Endothelial cell of umbilical vein (primary cell): Measurements from ENCODE around the gene SNRPF. TPM values are rescaled to one million over a fixed set of nuclear protein-coding genes. Genes with fewer than 3 reads are reported as not detected.

Source experiments
- BruUV-seq: library from RNA; stranded (reverse); fragments of 400-500 nt; replicated peaks from 2 replicates; lab custom pipeline; 2021; lab: Mats Ljungman, UMichigan
- CTCF ChIA-PET: fragments of 300-600, 350-600 bp; sonication (Branson Sonifier 250); formaldehyde crosslinking; loops from one replicate; lab custom pipeline; 2021; ENCODE audit warnings: antibody characterized with exemption, inconsistent platforms; lab: Charles Lee
- POLR2A ChIA-PET: fragments of 300-600, 350-600 bp; sonication (Branson Sonifier 250); formaldehyde crosslinking; loops from one replicate; lab custom pipeline; 2021; ENCODE audit warnings: antibody characterized with exemption, inconsistent platforms; lab: Charles Lee
- DNase-seq: peaks from one replicate; pipeline ENCODE4 v3.0.0-alpha.2; 2011; ENCODE audit warnings: low read depth, low spot score
- FAIRE-seq: peaks from 2 replicates; lab custom pipeline; 2011; peaks lifted over from hg19 to GRCh38; lab: Jason Lieb, UNC
- H2AFZ ChIP-seq: 2 replicates; pipeline ENCODE4 v1.6.0; 2012; ENCODE audit warnings: low read depth, low read length, control low read depth, inconsistent platforms
- H3K27ac ChIP-seq: 2 replicates; pipeline ENCODE4 v1.5.1; 2011; ENCODE audit warnings: low read depth, mild to moderate bottlenecking, control low read depth, low read length, moderate library complexity; ENCODE audit not compliant: insufficient read depth
- H3K27me3 ChIP-seq, 2 experiments: 2 replicates each; pipeline versions ENCODE4 v1.6.0 to v1.6.1; 2011; ENCODE audit warnings: low read length in 2 of 2, mixed read lengths in 1 of 2; ENCODE audit not compliant: control insufficient read depth in 2 of 2, insufficient read depth in 2 of 2
- H3K36me3 ChIP-seq, 2 experiments: 2 replicates in 1 of 2; 3 replicates in 1 of 2; pipeline ENCODE4 v1.5.1; 2011; ENCODE audit warnings: low read length in 2 of 2, mild to moderate bottlenecking in 1 of 2, moderate library complexity in 1 of 2; ENCODE audit not compliant: control insufficient read depth in 2 of 2, insufficient read depth in 2 of 2; ENCODE audit errors: extremely low read depth in 1 of 2
- H3K4me1 ChIP-seq: 3 replicates; pipeline ENCODE4 v1.5.1; 2011; ENCODE audit warnings: mild to moderate bottlenecking, low read length; ENCODE audit not compliant: control insufficient read depth, insufficient read depth; ENCODE audit errors: extremely low read depth
- H3K4me2 ChIP-seq: 2 replicates; pipeline ENCODE4 v1.6.1; 2011; ENCODE audit warnings: low read length, control low read depth, mixed read lengths; ENCODE audit not compliant: insufficient read depth
- H3K4me3 ChIP-seq, 3 experiments: fragments of 200-600 bp in 1 of 3; sonication (generic), shearing (Covaris generic) in 1 of 3; replicated peaks in 1 of 3; 2 replicates each; pipeline ENCODE4 v1.5.1; 2011 to 2016; ENCODE audit warnings: control low read depth in 3 of 3, low read length in 3 of 3, mild to moderate bottlenecking in 2 of 3, inconsistent platforms in 1 of 3, low read depth in 1 of 3, moderate library complexity in 1 of 3; ENCODE audit not compliant: insufficient read depth in 1 of 3
- H3K79me2 ChIP-seq: 2 replicates; pipeline ENCODE4 v1.6.0; 2012; ENCODE audit warnings: low read length, inconsistent platforms; ENCODE audit not compliant: control insufficient read depth, insufficient read depth
- H3K9ac ChIP-seq: replicated peaks from 2 replicates; pipeline ENCODE3; 2011; ENCODE audit warnings: low read length, control low read depth; ENCODE audit not compliant: insufficient read depth; ENCODE audit errors: extremely low read depth
- H3K9me1 ChIP-seq: replicated peaks from 3 replicates; pipeline ENCODE4 v1.6.0; 2011; ENCODE audit warnings: mild to moderate bottlenecking, low read length; ENCODE audit not compliant: control insufficient read depth, insufficient read depth; ENCODE audit errors: extremely low read depth
- H3K9me3 ChIP-seq: replicated peaks from 2 replicates; pipeline ENCODE4 v1.5.1; 2012; ENCODE audit warnings: low read length, inconsistent platforms; ENCODE audit not compliant: control insufficient read depth, insufficient read depth
- H4K20me1 ChIP-seq: replicated peaks from 2 replicates; pipeline ENCODE3; 2011; ENCODE audit warnings: mild to moderate bottlenecking, low read length; ENCODE audit not compliant: control insufficient read depth, insufficient read depth; ENCODE audit errors: extremely low read depth
- EZH2 ChIP-seq: IDR thresholded peaks from 2 replicates; pipeline ENCODE4 v1.6.1; 2012; ENCODE audit warnings: borderline replicate concordance, low read depth, mild to moderate bottlenecking, moderate library complexity, low read length, inconsistent platforms; ENCODE audit not compliant: severe bottlenecking
- FOS ChIP-seq: IDR thresholded peaks from 2 replicates; pipeline ENCODE4 v1.6.1; 2011; ENCODE audit warnings: mild to moderate bottlenecking, low read length, moderate library complexity, borderline replicate concordance; ENCODE audit not compliant: insufficient read depth
- GATA2 ChIP-seq: IDR thresholded peaks from 2 replicates; pipeline ENCODE4 v1.7.0; 2011; ENCODE audit warnings: low read depth, mild to moderate bottlenecking, moderate library complexity, mixed read lengths, low read length; ENCODE audit not compliant: insufficient read length, insufficient read depth
- JUN ChIP-seq: IDR thresholded peaks from 2 replicates; pipeline ENCODE4 v1.6.1; 2011; ENCODE audit warnings: borderline replicate concordance, low read depth; ENCODE audit not compliant: insufficient read length, insufficient read depth
- MYC ChIP-seq: IDR thresholded peaks from one replicate; pipeline ENCODE4 v1.6.1; 2011; ENCODE audit warnings: mild to moderate bottlenecking, low read depth, low read length
- POLR2A ChIP-seq: IDR thresholded peaks from 2 replicates; pipeline ENCODE4 v1.6.1; 2012; ENCODE audit warnings: low read depth, mild to moderate bottlenecking, control low read depth, low read length
- POLR2AphosphoS5 ChIP-seq: IDR thresholded peaks from 2 replicates; pipeline ENCODE4 v1.6.1; 2012; ENCODE audit warnings: low read depth, mild to moderate bottlenecking, control low read depth, low read length, moderate library complexity; ENCODE audit not compliant: insufficient read depth
- dilution Hi-C: fragments of 300-500 bp; cut with MboI; formaldehyde crosslinking; loops from one replicate; pipeline ENCODE4 v1.15.0; 2019; ENCODE audit warnings: low sequenced_read_pairs; ENCODE audit not compliant: extremely low pct_ligation_motif_present
- intact Hi-C: fragments of 100-400 bp; cut with micrococcal nuclease; formaldehyde crosslinking; loops from one replicate; pipeline ENCODE4 v1.10.0; 2022
- polyA plus RNA-seq, 4 experiments: library from polyadenylated mRNA; depleted of rRNA in 3 of 4; stranded (reverse) in 3 of 4; unstranded in 1 of 4; fragments of >200 nt; gene quantifications; 2 replicates each; pipeline versions ENCODE4 v1.2.1 to v1.2.3, GENCODE V29; 2011 to 2012; ENCODE audit warnings: missing spikeins in 1 of 4
- total RNA-seq: library from RNA; stranded (reverse); gene quantifications from 2 replicates; pipeline ENCODE4 v1.2.3, GENCODE V29; 2021
- TF ChIP-seq, protein P1 (sequence below), 2 donors: IDR thresholded peaks; 1 replicate in 1 of 2; 2 replicates in 1 of 2; pipeline ENCODE4 v1.5.1; 2011; ENCODE audit warnings: low read length in 2 of 2, mild to moderate bottlenecking in 2 of 2, moderate library complexity in 2 of 2, control low read depth in 1 of 2, inconsistent platforms in 1 of 2, low read depth in 1 of 2; ENCODE audit not compliant: insufficient read depth in 1 of 2; ENCODE audit errors: extremely low read depth in 1 of 2
- TF ChIP-seq, protein P2 (sequence below): IDR thresholded peaks from 2 replicates; pipeline ENCODE4 v1.6.1; 2011; ENCODE audit not compliant: insufficient read depth, insufficient read length

Gene SNRPF
- total and polyA plus RNA-seq, 2 donors (not counting 3 experiments of a cell fraction or from before 2014, with no cell fraction given), result 17.1 to 36.6 TPM

DNA sequence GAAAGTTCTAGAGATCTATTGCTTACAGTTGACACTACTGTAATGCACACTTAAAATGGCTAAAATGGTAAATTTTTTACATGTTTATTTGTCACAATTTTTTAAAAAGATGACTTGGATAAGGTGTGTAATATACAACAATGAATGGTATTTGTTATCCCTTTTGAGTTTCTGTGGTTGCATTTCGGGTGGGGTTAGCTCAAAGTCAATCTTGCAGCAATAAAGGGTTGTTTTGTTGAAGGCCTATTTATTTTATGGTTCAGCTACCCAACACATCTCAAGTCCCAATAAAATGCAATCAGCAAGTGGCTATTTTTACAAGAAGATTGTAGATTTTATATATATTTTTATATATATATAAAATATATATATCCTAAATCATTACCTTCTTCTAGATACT lies 22.1 kb downstream of the SNRPF start:
- no TSS peak for BruUV-seq
- no peak for TF ChIP-seq EZH2
- no peak for TF ChIP-seq GATA2
- TF ChIP-seq POLR2A, result no peak
- TF ChIP-seq, protein P1, sequence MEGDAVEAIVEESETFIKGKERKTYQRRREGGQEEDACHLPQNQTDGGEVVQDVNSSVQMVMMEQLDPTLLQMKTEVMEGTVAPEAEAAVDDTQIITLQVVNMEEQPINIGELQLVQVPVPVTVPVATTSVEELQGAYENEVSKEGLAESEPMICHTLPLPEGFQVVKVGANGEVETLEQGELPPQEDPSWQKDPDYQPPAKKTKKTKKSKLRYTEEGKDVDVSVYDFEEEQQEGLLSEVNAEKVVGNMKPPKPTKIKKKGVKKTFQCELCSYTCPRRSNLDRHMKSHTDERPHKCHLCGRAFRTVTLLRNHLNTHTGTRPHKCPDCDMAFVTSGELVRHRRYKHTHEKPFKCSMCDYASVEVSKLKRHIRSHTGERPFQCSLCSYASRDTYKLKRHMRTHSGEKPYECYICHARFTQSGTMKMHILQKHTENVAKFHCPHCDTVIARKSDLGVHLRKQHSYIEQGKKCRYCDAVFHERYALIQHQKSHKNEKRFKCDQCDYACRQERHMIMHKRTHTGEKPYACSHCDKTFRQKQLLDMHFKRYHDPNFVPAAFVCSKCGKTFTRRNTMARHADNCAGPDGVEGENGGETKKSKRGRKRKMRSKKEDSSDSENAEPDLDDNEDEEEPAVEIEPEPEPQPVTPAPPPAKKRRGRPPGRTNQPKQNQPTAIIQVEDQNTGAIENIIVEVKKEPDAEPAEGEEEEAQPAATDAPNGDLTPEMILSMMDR (IDR thresholded peaks at IDR 0.05; ENCODE audit: extremely low read depth in 1 of 2, insufficient read depth in 1 of 2, low read depth in 1 of 2, low read length in 2 of 2), result no peak
- TF ChIP-seq FOS, result no peak
- H3K4me1 ChIP-seq, result peaks cover 6% of the 10 kb centered on the region
- H3K4me3 ChIP-seq, result no peak overlapping the region
- H3K27me3 ChIP-seq, result no peaks in the 10 kb centered on the region
- no peaks in the 10 kb centered on the region for H3K79me2 ChIP-seq
- intact Hi-C loops (no loop called here), dilution Hi-C loops (no loop called here)
- POLR2A ChIA-PET, result no interaction called here
- DNase-seq, result no peak
- no peak overlapping the region for H3K9ac ChIP-seq
- no peaks in the 10 kb centered on the region for H3K36me3 ChIP-seq
- H2AFZ ChIP-seq, result no peak overlapping the region
- H3K9me3 ChIP-seq, result no peaks in the 10 kb centered on the region
- H4K20me1 ChIP-seq, result no peaks in the 10 kb centered on the region
- no peak for FAIRE-seq
- no peak overlapping the region for H3K4me2 ChIP-seq
- H3K9me1 ChIP-seq, result no peaks in the 10 kb centered on the region
- CTCF ChIA-PET, result no interaction called here
- no peak overlapping the region for H3K27ac ChIP-seq

DNA sequence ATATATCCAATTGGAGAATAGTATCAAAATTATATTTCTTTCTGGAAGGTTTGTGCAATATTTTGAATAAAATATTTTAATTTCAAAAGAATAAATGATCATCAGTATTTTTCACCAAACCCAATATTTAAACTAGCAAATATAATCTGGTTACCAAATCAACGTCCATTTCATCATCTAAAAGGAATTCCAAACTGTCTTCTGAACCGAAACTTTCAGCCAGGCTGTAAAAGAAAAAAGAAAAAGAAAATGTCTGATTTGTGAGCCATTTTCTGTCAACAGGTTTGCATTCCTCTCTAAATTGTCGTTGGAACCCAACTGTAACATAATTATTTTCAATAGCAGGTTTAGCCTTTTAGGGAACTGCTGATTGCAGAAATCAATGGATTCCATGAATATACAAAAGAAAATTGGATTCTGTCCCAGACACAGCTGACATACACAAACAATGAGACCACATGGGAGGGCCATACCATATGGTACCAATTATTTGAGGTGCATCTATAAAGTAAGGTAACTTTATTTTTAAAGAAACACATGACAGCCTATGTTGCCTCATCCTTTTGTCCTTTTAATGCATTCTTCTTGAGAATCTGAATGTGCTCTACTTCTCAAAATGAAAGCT lies 22.7 kb downstream of the SNRPF start:
- Histone ChIP-seq H2AFZ (no peak overlapping the region), H3K9me3 (no peaks in the 10 kb centered on the region), H3K4me2 (no peak overlapping the region), H3K4me3 (no peak overlapping the region), H3K36me3 (no peaks in the 10 kb centered on the region), H4K20me1 (no peaks in the 10 kb centered on the region), H3K79me2 (no peaks in the 10 kb centered on the region), H3K4me1 (peaks cover 6% of the 10 kb centered on the region), H3K9me1 (no peaks in the 10 kb centered on the region), H3K27me3 (no peaks in the 10 kb centered on the region), H3K27ac (no peak overlapping the region), H3K9ac (no peak overlapping the region)
- POLR2A ChIA-PET, result no interaction called here
- intact Hi-C loops, result no loop called here
- TF ChIP-seq POLR2A, result no peak
- TF ChIP-seq MYC, result no peak
- TF ChIP-seq, protein P1 (IDR thresholded peaks at IDR 0.05; ENCODE audit: extremely low read depth in 1 of 2, insufficient read depth in 1 of 2, low read depth in 1 of 2, low read length in 2 of 2), result no peak
- no peak for TF ChIP-seq POLR2AphosphoS5
- TF ChIP-seq, protein P2, sequence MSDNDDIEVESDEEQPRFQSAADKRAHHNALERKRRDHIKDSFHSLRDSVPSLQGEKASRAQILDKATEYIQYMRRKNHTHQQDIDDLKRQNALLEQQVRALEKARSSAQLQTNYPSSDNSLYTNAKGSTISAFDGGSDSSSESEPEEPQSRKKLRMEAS, result no peak
- TF ChIP-seq GATA2, result no peak
- no peak for TF ChIP-seq JUN
- TF ChIP-seq FOS, result no peak
- TF ChIP-seq EZH2, result no peak
- CTCF ChIA-PET, result no interaction called here
- dilution Hi-C loops, result no loop called here
- no TSS peak for BruUV-seq
- DNase-seq (no peak), FAIRE-seq (no peak)
